MM.1S (cell line): ENCODE measurements around the gene HIBCH.

Experiments
- CTCF ChIP-seq: fragments of 300-600 bp; sonication (generic); IDR thresholded peaks from 2 replicates; pipeline ENCODE4 v1.5.1; 2016; ENCODE audit warnings: antibody characterized with exemption, low read length, mixed read lengths
- EZH2 ChIP-seq: fragments of 300-600 bp; sonication (generic); optimal IDR thresholded peaks from 2 replicates; pipeline ENCODE3; 2017; ENCODE audit warnings: low read depth, mild to moderate bottlenecking, antibody characterized with exemption, low read length, mixed read lengths

DNA sequence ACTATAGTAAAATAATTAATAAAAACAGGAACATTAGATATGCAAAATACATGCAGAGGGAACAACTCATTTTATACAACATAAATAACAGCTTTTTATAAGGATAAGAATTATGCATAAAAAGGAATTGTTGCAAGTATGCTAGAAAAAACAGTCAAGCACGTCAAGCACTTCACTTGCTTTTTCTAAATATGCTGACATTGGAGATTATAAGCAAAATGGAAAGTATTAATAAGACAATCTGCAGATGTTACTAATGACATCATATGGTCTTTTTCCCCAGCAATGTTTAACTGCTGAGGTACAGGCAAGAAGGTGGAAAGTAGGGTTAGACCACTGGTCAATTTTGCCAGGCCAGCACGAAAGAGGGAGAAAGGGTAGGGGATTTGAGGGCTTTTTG is 111.7 kb downstream of the HIBCH start:
- no peak for TF ChIP-seq CTCF
- TF ChIP-seq EZH2 = no peak
